ENCODE results near the gene ITPR1. TPM values are rescaled to one million over a fixed set of nuclear protein-coding genes. Genes with fewer than 3 reads are reported as not detected.

Gene ITPR1
- total RNA-seq, 1 experiment from 2014 or later: 17.1 TPM

- H3K4me1 ChIP-seq: no peaks in the 10 kb centered on the region
- no peaks in the 10 kb centered on the region for H3K27me3 ChIP-seq
- no peaks in the 10 kb centered on the region for H3K9me3 ChIP-seq (replicated peaks)
- H3K4me3 ChIP-seq: no peak overlapping the region
- no peak for DNase-seq
- no peaks in the 10 kb centered on the region for H3K36me3 ChIP-seq
- no peak overlapping the region for H3K27ac ChIP-seq
Measured at GRCh38 chr3:4623421-4623999, 130.4 kb downstream of the ITPR1 start.

GRCh38 chr3:4627651-4628375 is 134.7 kb downstream of the ITPR1 start:
- Histone ChIP-seq H3K4me1 (no peaks in the 10 kb centered on the region), H3K27me3 (no peaks in the 10 kb centered on the region), H3K9me3 (replicated peaks) (no peaks in the 10 kb centered on the region), H3K27ac (no peak overlapping the region), H3K36me3 (no peaks in the 10 kb centered on the region), H3K4me3 (no peak overlapping the region)
- no peak for DNase-seq

- DNase-seq: no peak
- H3K27ac ChIP-seq: no peak overlapping the region
- no peaks in the 10 kb centered on the region for H3K9me3 ChIP-seq (replicated peaks)
- H3K4me3 ChIP-seq: no peak overlapping the region
- no peaks in the 10 kb centered on the region for H3K4me1 ChIP-seq
- no peaks in the 10 kb centered on the region for H3K36me3 ChIP-seq
- H3K27me3 ChIP-seq: no peaks in the 10 kb centered on the region
Measured at GRCh38 chr3:4629095-4630007, 136.2 kb downstream of the ITPR1 start.

- Histone ChIP-seq H3K27me3 (no peaks in the 10 kb centered on the region), H3K4me1 (no peaks in the 10 kb centered on the region), H3K27ac (no peak overlapping the region), H3K36me3 (no peaks in the 10 kb centered on the region), H3K9me3 (replicated peaks) (no peaks in the 10 kb centered on the region), H3K4me3 (no peak overlapping the region)
- peak; percentile 8 to 75 for DNase-seq
Measured at GRCh38 chr3:4633078-4634004, 140.2 kb downstream of the ITPR1 start.

GRCh38 chr3:4634894-4635293 is 141.7 kb downstream of the ITPR1 start:
- Histone ChIP-seq H3K4me3 (no peak overlapping the region), H3K9me3 (replicated peaks) (no peaks in the 10 kb centered on the region), H3K4me1 (no peaks in the 10 kb centered on the region), H3K27ac (no peak overlapping the region), H3K36me3 (no peaks in the 10 kb centered on the region), H3K27me3 (no peaks in the 10 kb centered on the region)
- no peak for DNase-seq

- H3K36me3 ChIP-seq: no peaks in the 10 kb centered on the region
- no peak overlapping the region for H3K4me3 ChIP-seq
- H3K9me3 ChIP-seq (replicated peaks): no peaks in the 10 kb centered on the region
- no peaks in the 10 kb centered on the region for H3K4me1 ChIP-seq
- H3K27ac ChIP-seq: no peak overlapping the region
- no peak for DNase-seq
- no peaks in the 10 kb centered on the region for H3K27me3 ChIP-seq
Measured at GRCh38 chr3:4637265-4637664, 144.1 kb downstream of the ITPR1 start.

- H3K27me3 ChIP-seq: no peaks in the 10 kb centered on the region
- DNase-seq: no peak
- H3K27ac ChIP-seq: no peak overlapping the region
- no peak overlapping the region for H3K4me3 ChIP-seq
- peaks cover 2% of the 10 kb centered on the region for H3K4me1 ChIP-seq
- H3K36me3 ChIP-seq: no peaks in the 10 kb centered on the region
- no peaks in the 10 kb centered on the region for H3K9me3 ChIP-seq (replicated peaks)
Measured at GRCh38 chr3:4641863-4642563, 148.9 kb downstream of the ITPR1 start.

GRCh38 chr3:4642611-4643010 is 149.5 kb downstream of the ITPR1 start:
- Histone ChIP-seq H3K4me3 (no peak overlapping the region), H3K9me3 (replicated peaks) (no peaks in the 10 kb centered on the region)

GRCh38 chr3:4643904-4644547 is 150.9 kb downstream of the ITPR1 start:
- H3K36me3 ChIP-seq: no peaks in the 10 kb centered on the region
- peaks cover 2% of the 10 kb centered on the region for H3K4me1 ChIP-seq
- H3K27me3 ChIP-seq: no peaks in the 10 kb centered on the region
- no peak overlapping the region for H3K4me3 ChIP-seq
- H3K9me3 ChIP-seq (replicated peaks): no peaks in the 10 kb centered on the region
- no peak for DNase-seq
- H3K27ac ChIP-seq: no peak overlapping the region

More at GRCh38 chr3:4642611-4643010, 149.5 kb downstream of the ITPR1 start:
- Histone ChIP-seq H3K36me3 (no peaks in the 10 kb centered on the region), H3K27ac (no peak overlapping the region), H3K4me1 (peaks cover 2% of the 10 kb centered on the region), H3K27me3 (no peaks in the 10 kb centered on the region)
- DNase-seq: no peak

GRCh38 chr3:4644951-4645350 is 151.8 kb downstream of the ITPR1 start:
- H3K4me3 ChIP-seq: no peak overlapping the region
- peak overlapping the region; percentile 26; the same call in 1 of the 2 replicates for H3K27ac ChIP-seq
- H3K36me3 ChIP-seq: no peaks in the 10 kb centered on the region
- no peaks in the 10 kb centered on the region for H3K27me3 ChIP-seq
- DNase-seq: peak in 1 of 2 experiments; percentile 23
- H3K9me3 ChIP-seq (replicated peaks): no peaks in the 10 kb centered on the region
- H3K4me1 ChIP-seq: peaks cover 2% of the 10 kb centered on the region

GRCh38 chr3:4645468-4645867 is 152.3 kb downstream of the ITPR1 start:
- H3K4me1 ChIP-seq: peaks cover 2% of the 10 kb centered on the region
- no peaks in the 10 kb centered on the region for H3K9me3 ChIP-seq (replicated peaks)
- H3K36me3 ChIP-seq: no peaks in the 10 kb centered on the region
- no peak overlapping the region; the same call in 1 of the 2 replicates for H3K27ac ChIP-seq
- H3K4me3 ChIP-seq: no peak overlapping the region
- no peaks in the 10 kb centered on the region for H3K27me3 ChIP-seq
- no peak for DNase-seq

GRCh38 chr3:4647411-4647810 is 154.3 kb downstream of the ITPR1 start:
- Histone ChIP-seq H3K27ac (no peak overlapping the region), H3K9me3 (replicated peaks) (no peaks in the 10 kb centered on the region), H3K36me3 (no peaks in the 10 kb centered on the region), H3K27me3 (no peaks in the 10 kb centered on the region), H3K4me1 (peaks cover 2% of the 10 kb centered on the region), H3K4me3 (no peak overlapping the region)
- no peak for DNase-seq
